Fibroblast of lung (primary cell): Measurements from ENCODE around the gene CAMTA1. TPM values are rescaled to one million over a fixed set of nuclear protein-coding genes. Genes with fewer than 3 reads are reported as not detected.

Source experiments
- DNase-seq, 2 donors: peaks; one replicate each; pipeline versions ENCODE4 v3.0.0 to v3.0.0-alpha.2; 2010; ENCODE audit warnings: low read depth in 2 of 2
- H2AFZ ChIP-seq: 2 replicates; pipeline ENCODE4 v1.5.1; 2012; ENCODE audit warnings: low read length, control low read depth, inconsistent platforms
- H3K27ac ChIP-seq: 2 replicates; pipeline ENCODE4 v1.5.1; 2011; ENCODE audit warnings: low read length, control low read depth; ENCODE audit not compliant: insufficient read depth
- H3K27me3 ChIP-seq: 2 replicates; pipeline ENCODE4 v1.5.1; 2011; ENCODE audit warnings: mild to moderate bottlenecking, low read length; ENCODE audit not compliant: control insufficient read depth, insufficient read depth
- H3K36me3 ChIP-seq: 2 replicates; pipeline ENCODE4 v1.5.1; 2011; ENCODE audit warnings: low read length; ENCODE audit not compliant: control insufficient read depth, insufficient read depth
- H3K4me1 ChIP-seq: 2 replicates; pipeline ENCODE4 v1.5.1; 2011; ENCODE audit warnings: low read length; ENCODE audit not compliant: control insufficient read depth, insufficient read depth; ENCODE audit errors: extremely low read depth
- H3K4me2 ChIP-seq: 2 replicates; pipeline ENCODE4 v1.5.1; 2011; ENCODE audit warnings: low read length, control low read depth; ENCODE audit not compliant: insufficient read depth; ENCODE audit errors: extremely low read depth
- H3K4me3 ChIP-seq, 4 experiments: fragments of 200-600 bp in 1 of 4; sonication (generic) in 1 of 4; replicated peaks in 1 of 4; 2 replicates each; pipeline ENCODE4 v1.5.1; 2011 to 2016; ENCODE audit warnings: low read length in 4 of 4, low read depth in 3 of 4, mild to moderate bottlenecking in 3 of 4, control low read depth in 2 of 4, inconsistent platforms in 1 of 4, mixed read lengths in 1 of 4; ENCODE audit not compliant: insufficient read depth in 1 of 4; ENCODE audit errors: control extremely low read depth in 1 of 4
- H3K79me2 ChIP-seq: 2 replicates; pipeline ENCODE4 v1.5.1; 2012; ENCODE audit warnings: mild to moderate bottlenecking, low read length, inconsistent platforms; ENCODE audit not compliant: control insufficient read depth, insufficient read depth
- H3K9ac ChIP-seq: 2 replicates; pipeline ENCODE4 v1.5.1; 2011; ENCODE audit warnings: mild to moderate bottlenecking, low read length, control low read depth; ENCODE audit not compliant: insufficient read depth
- H3K9me3 ChIP-seq: 2 replicates; pipeline ENCODE4 v1.5.1; 2012; ENCODE audit warnings: low read depth, low read length; ENCODE audit not compliant: control insufficient read depth, insufficient read depth
- H4K20me1 ChIP-seq: 2 replicates; pipeline ENCODE4 v1.5.1; 2011; ENCODE audit warnings: low read length; ENCODE audit not compliant: control insufficient read depth, insufficient read depth; ENCODE audit errors: extremely low read depth
- CTCF ChIP-seq, 2 donors: IDR thresholded peaks in 1 of 2; conservative IDR thresholded peaks in 1 of 2; 1 replicate in 1 of 2; 2 replicates in 1 of 2; pipeline ENCODE4 v1.5.1; 2011 to 2012; ENCODE audit warnings: low read length in 2 of 2, control low read depth in 1 of 2, inconsistent platforms in 1 of 2, low read depth in 1 of 2, mild to moderate bottlenecking in 1 of 2
- EZH2 ChIP-seq: IDR thresholded peaks from 2 replicates; pipeline ENCODE4 v1.5.1; 2012; ENCODE audit warnings: low read length, control low read depth, mild to moderate bottlenecking; ENCODE audit errors: missing control alignments
- polyA plus RNA-seq, 2 donors: library from polyadenylated mRNA; depleted of rRNA in 1 of 2; stranded (reverse) in 1 of 2; unstranded in 1 of 2; fragments of >200 nt; gene quantifications; 2 replicates each; pipeline ENCODE4 v1.2.1, GENCODE V29; 2011 to 2012; ENCODE audit warnings: missing spikeins in 1 of 2
- total RNA-seq: library from RNA; depleted of rRNA; stranded (reverse); fragments of >200 nt; gene quantifications from 2 replicates; pipeline ENCODE4 v1.2.1, GENCODE V29; 2014

Gene CAMTA1
- total and polyA plus RNA-seq, 2 donors (not counting 1 experiment from before 2014, with no cell fraction given) = 47.6 to 86.0 TPM

GRCh38 chr1:7371926-7372325 lies 586.7 kb downstream of the CAMTA1 start:
- no peaks in the 10 kb centered on the region for H3K4me1 ChIP-seq
- TF ChIP-seq CTCF (conservative IDR thresholded peaks at IDR 0.05 in 1 of 2, IDR thresholded peaks at IDR 0.05 in 1 of 2; ENCODE audit: low read depth in 1 of 2, low read length in 2 of 2) = no peak
- TF ChIP-seq EZH2 = no peak
- H3K27ac ChIP-seq = no peak overlapping the region
- H3K4me2 ChIP-seq = no peak overlapping the region
- H3K79me2 ChIP-seq = no peaks in the 10 kb centered on the region
- no peaks in the 10 kb centered on the region for H3K9me3 ChIP-seq
- no peak overlapping the region for H2AFZ ChIP-seq
- no peaks in the 10 kb centered on the region for H3K27me3 ChIP-seq
- DNase-seq = no peak
- H3K9ac ChIP-seq = no peak overlapping the region
- no peaks in the 10 kb centered on the region for H4K20me1 ChIP-seq
- H3K36me3 ChIP-seq = no peaks in the 10 kb centered on the region
- no peak overlapping the region for H3K4me3 ChIP-seq

GRCh38 chr1:7372477-7373120 lies 587.3 kb downstream of the CAMTA1 start:
- no peak for TF ChIP-seq CTCF (conservative IDR thresholded peaks at IDR 0.05 in 1 of 2, IDR thresholded peaks at IDR 0.05 in 1 of 2; ENCODE audit: low read depth in 1 of 2, low read length in 2 of 2)
- TF ChIP-seq EZH2 = no peak
- H3K4me3 ChIP-seq = no peak overlapping the region
- no peak overlapping the region for H2AFZ ChIP-seq
- H3K36me3 ChIP-seq = no peaks in the 10 kb centered on the region
- no peaks in the 10 kb centered on the region for H3K4me1 ChIP-seq
- no peaks in the 10 kb centered on the region for H4K20me1 ChIP-seq
- H3K27me3 ChIP-seq = no peaks in the 10 kb centered on the region
- no peak overlapping the region for H3K27ac ChIP-seq
- H3K4me2 ChIP-seq = no peak overlapping the region
- H3K9me3 ChIP-seq = no peaks in the 10 kb centered on the region
- H3K79me2 ChIP-seq = no peaks in the 10 kb centered on the region
- DNase-seq = no peak
- no peak overlapping the region for H3K9ac ChIP-seq

- Histone ChIP-seq H3K36me3 (no peaks in the 10 kb centered on the region), H3K27me3 (no peaks in the 10 kb centered on the region), H4K20me1 (no peaks in the 10 kb centered on the region), H3K79me2 (no peaks in the 10 kb centered on the region), H3K4me1 (no peaks in the 10 kb centered on the region), H3K27ac (no peak overlapping the region), H3K4me3 (no peak overlapping the region), H3K9ac (no peak overlapping the region), H2AFZ (no peak overlapping the region), H3K4me2 (no peak overlapping the region), H3K9me3 (no peaks in the 10 kb centered on the region)
- TF ChIP-seq EZH2 (no peak), CTCF (conservative IDR thresholded peaks at IDR 0.05 in 1 of 2, IDR thresholded peaks at IDR 0.05 in 1 of 2; ENCODE audit: low read depth in 1 of 2, low read length in 2 of 2) (no peak)
- no peak for DNase-seq
Measured at GRCh38 chr1:7373251-7373650, 588.0 kb downstream of the CAMTA1 start.
